HG03108 (cell line): ENCODE results near the gene PLK3.

Experiments
- ATAC-seq: cut with Tn5 transposase; IDR thresholded peaks from one replicate; pipeline ENCODE4 v1.9.1; 2021; ENCODE audit warnings: moderate library complexity; ENCODE audit not compliant: unreplicated experiment

PLK3 gene

GRCh38 chr1:44853201-44853600, 53.0 kb downstream of the PLK3 start:
- ATAC-seq: no peak

GRCh38 chr1:44854970-44855369, 54.8 kb downstream of the PLK3 start:
- ATAC-seq: no peak
